ENCODE measurements around the gene FAM133A.

DNA sequence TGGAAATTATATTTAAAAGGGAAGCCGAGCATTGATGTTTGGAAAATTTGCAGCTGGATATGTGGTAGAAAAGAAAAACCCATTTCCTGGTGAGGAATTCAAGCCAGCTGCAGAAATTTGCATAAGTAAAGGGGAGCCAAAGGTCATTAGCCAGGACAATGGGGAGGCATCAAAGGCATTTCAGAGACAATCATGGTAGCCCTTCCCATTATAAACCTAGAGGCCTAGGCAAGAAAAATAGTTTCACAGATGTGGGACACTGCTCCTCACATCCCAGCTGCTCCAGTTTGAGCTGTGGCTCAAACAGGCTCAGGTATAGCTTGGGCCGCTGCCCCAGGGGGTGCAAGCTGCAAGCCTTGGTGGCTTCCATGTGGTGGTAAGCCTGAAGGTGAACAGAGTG lies 36.4 kb upstream of the FAM133A start:
- TF ChIP-seq, protein P1, sequence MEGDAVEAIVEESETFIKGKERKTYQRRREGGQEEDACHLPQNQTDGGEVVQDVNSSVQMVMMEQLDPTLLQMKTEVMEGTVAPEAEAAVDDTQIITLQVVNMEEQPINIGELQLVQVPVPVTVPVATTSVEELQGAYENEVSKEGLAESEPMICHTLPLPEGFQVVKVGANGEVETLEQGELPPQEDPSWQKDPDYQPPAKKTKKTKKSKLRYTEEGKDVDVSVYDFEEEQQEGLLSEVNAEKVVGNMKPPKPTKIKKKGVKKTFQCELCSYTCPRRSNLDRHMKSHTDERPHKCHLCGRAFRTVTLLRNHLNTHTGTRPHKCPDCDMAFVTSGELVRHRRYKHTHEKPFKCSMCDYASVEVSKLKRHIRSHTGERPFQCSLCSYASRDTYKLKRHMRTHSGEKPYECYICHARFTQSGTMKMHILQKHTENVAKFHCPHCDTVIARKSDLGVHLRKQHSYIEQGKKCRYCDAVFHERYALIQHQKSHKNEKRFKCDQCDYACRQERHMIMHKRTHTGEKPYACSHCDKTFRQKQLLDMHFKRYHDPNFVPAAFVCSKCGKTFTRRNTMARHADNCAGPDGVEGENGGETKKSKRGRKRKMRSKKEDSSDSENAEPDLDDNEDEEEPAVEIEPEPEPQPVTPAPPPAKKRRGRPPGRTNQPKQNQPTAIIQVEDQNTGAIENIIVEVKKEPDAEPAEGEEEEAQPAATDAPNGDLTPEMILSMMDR (IDR thresholded peaks at IDR 0.05), result no peak
- no peak for TF ChIP-seq POLR2A (IDR thresholded peaks at IDR 0.05)
- no peak for TF ChIP-seq EP300 (IDR thresholded peaks at IDR 0.05)
- no peak for TF ChIP-seq POLR2AphosphoS5 (IDR thresholded peaks at IDR 0.05)
